Hepatocyte (in vitro differentiated cells): ENCODE measurements around the gene FCHO2. TPM values are rescaled to one million over a fixed set of nuclear protein-coding genes. Genes with fewer than 3 reads are reported as not detected.

Experiments used
- DNase-seq: peaks from one replicate; pipeline ENCODE4 v3.0.0-alpha.2; 2016; ENCODE audit warnings: low spot score
- H2AFZ ChIP-seq: fragments of 200-600 bp; sonication (generic); 2 replicates; pipeline ENCODE4 v1.6.0; 2016; ENCODE audit warnings: antibody characterized with exemption, mild to moderate bottlenecking
- H3K27ac ChIP-seq: fragments of 200-600 bp; sonication (generic); 2 replicates; pipeline ENCODE4 v1.5.1; 2016; ENCODE audit warnings: mild to moderate bottlenecking
- H3K27me3 ChIP-seq: fragments of 200-600 bp; sonication (generic); 2 replicates; pipeline ENCODE4 v1.6.1; 2016
- H3K36me3 ChIP-seq: fragments of 200-600 bp; sonication (generic); replicated peaks from 2 replicates; pipeline ENCODE4 v1.5.1; 2016; ENCODE audit warnings: low read depth; ENCODE audit not compliant: insufficient read depth
- H3K4me1 ChIP-seq: fragments of 200-600 bp; sonication (generic); 2 replicates; pipeline ENCODE4 v1.5.1; 2016; ENCODE audit warnings: mild to moderate bottlenecking, moderate library complexity; ENCODE audit not compliant: insufficient read depth
- H3K4me2 ChIP-seq: fragments of 200-600 bp; sonication (generic); 2 replicates; pipeline ENCODE4 v1.6.0; 2016
- H3K4me3 ChIP-seq: fragments of 200-600 bp; sonication (generic); 2 replicates; pipeline ENCODE4 v1.5.1; 2016; ENCODE audit warnings: mild to moderate bottlenecking
- H3K79me2 ChIP-seq: fragments of 200-600 bp; sonication (generic); 2 replicates; pipeline ENCODE4 v1.6.0; 2017; ENCODE audit warnings: mild to moderate bottlenecking
- H3K9me2 ChIP-seq: fragments of 200-600 bp; sonication (generic); replicated peaks from 2 replicates; pipeline ENCODE4 v1.6.0; 2017; ENCODE audit warnings: mild to moderate bottlenecking; ENCODE audit not compliant: insufficient read depth
- H3K9me3 ChIP-seq: fragments of 200-600 bp; sonication (generic); 2 replicates; pipeline ENCODE4 v1.5.1; 2016; ENCODE audit warnings: low read depth, mild to moderate bottlenecking
- H4K20me1 ChIP-seq: fragments of 200-600 bp; sonication (generic); 2 replicates; pipeline ENCODE4 v1.6.0; 2016; ENCODE audit warnings: mild to moderate bottlenecking; ENCODE audit not compliant: insufficient read depth, poor library complexity, severe bottlenecking
- EZH2 ChIP-seq: fragments of 200-600 bp; sonication (generic); IDR thresholded peaks from 2 replicates; pipeline ENCODE4 v1.6.1; 2016; ENCODE audit warnings: antibody characterized with exemption, mild to moderate bottlenecking, borderline replicate concordance
- EZH2phosphoT487 ChIP-seq: fragments of 200-600 bp; sonication (generic); IDR thresholded peaks from one replicate; pipeline ENCODE4 v1.6.1; 2018; ENCODE audit warnings: antibody characterized with exemption, mild to moderate bottlenecking, low read depth, moderate library complexity; ENCODE audit not compliant: unreplicated experiment, severe bottlenecking
- WGBS: methylation state at CpG from one replicate; pipeline ENCODE4 v1.1.6; 2016; ENCODE audit warnings: low lambda C conversion rate; ENCODE audit errors: missing lambda C conversion rate; 5-methylcytosine and 5-hydroxymethylcytosine counted together
- polyA plus RNA-seq: library from polyadenylated mRNA; unstranded; fragments of >200 nt; fragmentation: Nextera tagmentation; extraction: Ambion mirVana; gene quantifications from 2 replicates; pipeline ENCODE4 v1.2.1, GENCODE V29; 2016
- total RNA-seq: library from RNA; depleted of rRNA; stranded (reverse); fragments of >200 nt; gene quantifications from 2 replicates; pipeline ENCODE4 v1.2.3, GENCODE V29; 2014
- TF ChIP-seq, protein P1 (sequence below): fragments of 200-600 bp; sonication (generic); IDR thresholded peaks from 2 replicates; pipeline ENCODE4 v1.5.1; 2016; ENCODE audit warnings: antibody characterized with exemption, mild to moderate bottlenecking; ENCODE audit not compliant: poor library complexity

The FCHO2 gene
- total and polyA plus RNA-seq, 2 experiments from 2014 or later: 6.3 to 17.1 TPM

- no peaks in the 10 kb centered on the region for H3K9me2 ChIP-seq
- 98% methylated on average over 6 of the region's 6 CpGs for WGBS
These were observed 139.9 kb downstream of the FCHO2 start for GRCh38 chr5:73095564-73096238.

GRCh38 chr5:73096239-73096575 lies 140.4 kb downstream of the FCHO2 start:
- H4K20me1 ChIP-seq: no peaks in the 10 kb centered on the region
- no peaks in the 10 kb centered on the region for H3K27me3 ChIP-seq
- H3K36me3 ChIP-seq: no peaks in the 10 kb centered on the region
- H3K4me2 ChIP-seq: no peak overlapping the region
- no peaks in the 10 kb centered on the region for H3K9me2 ChIP-seq
- no peaks in the 10 kb centered on the region for H3K4me1 ChIP-seq
- DNase-seq: no peak
- H3K9me3 ChIP-seq: no peaks in the 10 kb centered on the region
- H3K79me2 ChIP-seq: no peaks in the 10 kb centered on the region
- WGBS: 100% methylated on average over 1 of the region's 1 CpG
- H3K27ac ChIP-seq: no peak overlapping the region
- no peak overlapping the region for H3K4me3 ChIP-seq
- H2AFZ ChIP-seq: no peak overlapping the region
- TF ChIP-seq, protein P1, sequence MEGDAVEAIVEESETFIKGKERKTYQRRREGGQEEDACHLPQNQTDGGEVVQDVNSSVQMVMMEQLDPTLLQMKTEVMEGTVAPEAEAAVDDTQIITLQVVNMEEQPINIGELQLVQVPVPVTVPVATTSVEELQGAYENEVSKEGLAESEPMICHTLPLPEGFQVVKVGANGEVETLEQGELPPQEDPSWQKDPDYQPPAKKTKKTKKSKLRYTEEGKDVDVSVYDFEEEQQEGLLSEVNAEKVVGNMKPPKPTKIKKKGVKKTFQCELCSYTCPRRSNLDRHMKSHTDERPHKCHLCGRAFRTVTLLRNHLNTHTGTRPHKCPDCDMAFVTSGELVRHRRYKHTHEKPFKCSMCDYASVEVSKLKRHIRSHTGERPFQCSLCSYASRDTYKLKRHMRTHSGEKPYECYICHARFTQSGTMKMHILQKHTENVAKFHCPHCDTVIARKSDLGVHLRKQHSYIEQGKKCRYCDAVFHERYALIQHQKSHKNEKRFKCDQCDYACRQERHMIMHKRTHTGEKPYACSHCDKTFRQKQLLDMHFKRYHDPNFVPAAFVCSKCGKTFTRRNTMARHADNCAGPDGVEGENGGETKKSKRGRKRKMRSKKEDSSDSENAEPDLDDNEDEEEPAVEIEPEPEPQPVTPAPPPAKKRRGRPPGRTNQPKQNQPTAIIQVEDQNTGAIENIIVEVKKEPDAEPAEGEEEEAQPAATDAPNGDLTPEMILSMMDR: no peak
- TF ChIP-seq EZH2phosphoT487 (no peak), EZH2 (no peak)

More at GRCh38 chr5:73095564-73096238, 139.9 kb downstream of the FCHO2 start:
- Histone ChIP-seq H3K27me3 (no peaks in the 10 kb centered on the region), H3K36me3 (no peaks in the 10 kb centered on the region), H3K4me1 (no peaks in the 10 kb centered on the region), H2AFZ (no peak overlapping the region), H3K9me3 (no peaks in the 10 kb centered on the region), H3K4me3 (no peak overlapping the region), H3K79me2 (no peaks in the 10 kb centered on the region), H3K27ac (no peak overlapping the region), H4K20me1 (no peaks in the 10 kb centered on the region), H3K4me2 (no peak overlapping the region)
- TF ChIP-seq EZH2 (no peak), EZH2phosphoT487 (no peak)
- TF ChIP-seq, protein P1: no peak
- no peak for DNase-seq

- 97% methylated on average over 2 of the region's 2 CpGs for WGBS
- H3K79me2 ChIP-seq: no peaks in the 10 kb centered on the region
- DNase-seq: no peak
- no peaks in the 10 kb centered on the region for H3K9me2 ChIP-seq
- H3K27ac ChIP-seq: no peak overlapping the region
- no peaks in the 10 kb centered on the region for H4K20me1 ChIP-seq
- H3K27me3 ChIP-seq: no peaks in the 10 kb centered on the region
- no peaks in the 10 kb centered on the region for H3K4me1 ChIP-seq
- no peaks in the 10 kb centered on the region for H3K9me3 ChIP-seq
- TF ChIP-seq EZH2 (no peak), EZH2phosphoT487 (no peak)
- TF ChIP-seq, protein P1: no peak
- H3K4me2 ChIP-seq: no peak overlapping the region
- H2AFZ ChIP-seq: no peak overlapping the region
- no peak overlapping the region for H3K4me3 ChIP-seq
- H3K36me3 ChIP-seq: no peaks in the 10 kb centered on the region
These were observed 141.9 kb downstream of the FCHO2 start for GRCh38 chr5:73097740-73098139.

GRCh38 chr5:73100109-73100508 lies 144.3 kb downstream of the FCHO2 start:
- H3K9me2 ChIP-seq: no peaks in the 10 kb centered on the region
- WGBS: 95% methylated on average over 4 of the region's 4 CpGs
- no peak for DNase-seq
- H3K27me3 ChIP-seq: no peaks in the 10 kb centered on the region
- no peak overlapping the region for H3K27ac ChIP-seq
- no peaks in the 10 kb centered on the region for H4K20me1 ChIP-seq
- H3K4me2 ChIP-seq: no peak overlapping the region
- H3K4me3 ChIP-seq: no peak overlapping the region
- no peaks in the 10 kb centered on the region for H3K4me1 ChIP-seq
- H3K9me3 ChIP-seq: no peaks in the 10 kb centered on the region
- no peaks in the 10 kb centered on the region for H3K36me3 ChIP-seq
- H2AFZ ChIP-seq: no peak overlapping the region
- no peak for TF ChIP-seq EZH2phosphoT487
- TF ChIP-seq, protein P1: no peak
- no peak for TF ChIP-seq EZH2
- no peaks in the 10 kb centered on the region for H3K79me2 ChIP-seq
